SK-N-SH (cell line): ENCODE results near the gene TFEB. TPM values are rescaled to one million over a fixed set of nuclear protein-coding genes. Genes with fewer than 3 reads are reported as not detected.

Source experiments
- CTCF ChIA-PET: fragments of 300-600, 350-600 bp; formaldehyde crosslinking; extraction: SDS; loops from one replicate; lab custom pipeline; 2021; lab: Yijun Ruan, JAX
- POLR2A ChIA-PET: fragments of 350-600 bp; sonication (Branson Sonifier 250); formaldehyde crosslinking; extraction: SDS; loops from one replicate; lab custom pipeline; 2020; ENCODE audit warnings: antibody characterized with exemption, inconsistent platforms; lab: Yijun Ruan, JAX
- DNase-seq: peaks from one replicate; pipeline ENCODE4 v3.0.0; 2012
- H2AFZ ChIP-seq: fragments of 200-600 bp; sonication (generic); 2 replicates; pipeline ENCODE4 v1.8.1; 2016; ENCODE audit warnings: antibody characterized with exemption, mild to moderate bottlenecking, low read depth
- H3F3A ChIP-seq: fragments of 200-600 bp; sonication (generic); replicated peaks from 2 replicates; pipeline ENCODE3; 2016; ENCODE audit warnings: antibody characterized with exemption, mild to moderate bottlenecking; ENCODE audit not compliant: insufficient read depth
- H3K27ac ChIP-seq, 2 experiments: fragments of 200-500 bp in 1 of 2; fragments of 200-600 bp in 1 of 2; sonication (Bioruptor generic) in 1 of 2; sonication (generic), shearing (Covaris generic) in 1 of 2; 2 replicates each; pipeline versions ENCODE4 v1.5.1 to v1.6.1; 2014 to 2016; ENCODE audit warnings: low read depth in 2 of 2, inconsistent platforms in 1 of 2, low read length in 1 of 2, mild to moderate bottlenecking in 1 of 2, mixed read lengths in 1 of 2
- H3K27me3 ChIP-seq: fragments of 200-600 bp; sonication (generic), shearing (Covaris generic); 2 replicates; pipeline ENCODE4 v1.6.1; 2016; ENCODE audit warnings: mixed run types; ENCODE audit not compliant: insufficient read depth
- H3K36me3 ChIP-seq, 2 experiments: fragments of 200-500 bp in 1 of 2; fragments of 200-600 bp in 1 of 2; sonication (Bioruptor generic) in 1 of 2; sonication (generic) in 1 of 2; replicated peaks in 1 of 2; 2 replicates each; pipeline versions ENCODE3 to v1.5.1; 2014 to 2016; ENCODE audit warnings: low read length in 1 of 2, mild to moderate bottlenecking in 1 of 2; ENCODE audit not compliant: insufficient read depth in 2 of 2, control insufficient read depth in 1 of 2
- H3K4me1 ChIP-seq, 2 experiments: fragments of 200-500 bp in 1 of 2; fragments of 200-600 bp in 1 of 2; sonication (Bioruptor generic) in 1 of 2; sonication (generic), shearing (Covaris generic) in 1 of 2; 2 replicates each; pipeline versions ENCODE4 v1.5.1 to v1.6.1; 2014 to 2016; ENCODE audit warnings: low read depth in 1 of 2, low read length in 1 of 2, mixed run types in 1 of 2; ENCODE audit not compliant: insufficient read depth in 2 of 2, control insufficient read depth in 1 of 2
- H3K4me2 ChIP-seq: fragments of 200-600 bp; sonication (generic), shearing (Covaris generic); 2 replicates; pipeline ENCODE4 v1.6.1; 2017; ENCODE audit warnings: mixed run types
- H3K4me3 ChIP-seq, 2 experiments: fragments of 200-500 bp in 1 of 2; fragments of 200-600 bp in 1 of 2; sonication (Bioruptor generic) in 1 of 2; sonication (generic), shearing (Covaris generic) in 1 of 2; 2 replicates each; pipeline versions ENCODE4 v1.5.1 to v1.8.1; 2014 to 2016; ENCODE audit warnings: low read depth in 2 of 2, inconsistent platforms in 1 of 2, low read length in 1 of 2, mild to moderate bottlenecking in 1 of 2, mixed read lengths in 1 of 2, moderate library complexity in 1 of 2
- H3K79me2 ChIP-seq: fragments of 200-600 bp; sonication (generic); 2 replicates; pipeline ENCODE4 v1.8.1; 2017; ENCODE audit warnings: mild to moderate bottlenecking; ENCODE audit not compliant: insufficient read depth
- H3K9ac ChIP-seq: fragments of 200-600 bp; sonication (generic); 2 replicates; pipeline ENCODE4 v1.6.1; 2017; ENCODE audit warnings: mixed run types
- H3K9me2 ChIP-seq: fragments of 200-600 bp; sonication (generic); 2 replicates; pipeline ENCODE4 v1.6.1; 2017; ENCODE audit warnings: mixed run types
- H3K9me3 ChIP-seq: fragments of 200-600 bp; sonication (generic); 2 replicates; pipeline ENCODE4 v1.6.1; 2017; ENCODE audit warnings: mixed run types, mild to moderate bottlenecking, moderate library complexity
- H4K20me1 ChIP-seq: fragments of 200-600 bp; sonication (generic); 2 replicates; pipeline ENCODE4 v1.6.1; 2017; ENCODE audit warnings: mild to moderate bottlenecking, mixed run types; ENCODE audit not compliant: insufficient read depth
- FOSL2 ChIP-seq: IDR thresholded peaks from 2 replicates; pipeline ENCODE4 v1.4.0; 2012; ENCODE audit warnings: low read depth, mild to moderate bottlenecking, moderate library complexity, borderline replicate concordance
- GABPA ChIP-seq: IDR thresholded peaks from 2 replicates; pipeline ENCODE4 v1.4.0; 2012; ENCODE audit warnings: low read depth, mild to moderate bottlenecking
- IRF3 ChIP-seq: fragments of 150-350 bp; IDR thresholded peaks from 2 replicates; pipeline ENCODE4 v1.6.1; 2016; ENCODE audit warnings: mild to moderate bottlenecking, low read depth, low read length
- MAX ChIP-seq: IDR thresholded peaks from 2 replicates; pipeline ENCODE4 v1.4.0; 2012; ENCODE audit warnings: low read depth
- MEF2A ChIP-seq: IDR thresholded peaks from 2 replicates; pipeline ENCODE4 v1.4.0; 2012; ENCODE audit warnings: low read depth, borderline replicate concordance
- NFIC ChIP-seq: IDR thresholded peaks from 2 replicates; pipeline ENCODE4 v1.4.0; 2012; ENCODE audit warnings: borderline replicate concordance
- PBX3 ChIP-seq: IDR thresholded peaks from 2 replicates; pipeline ENCODE4; 2012
- RAD21 ChIP-seq: IDR thresholded peaks from 2 replicates; pipeline ENCODE4 v1.6.1; 2012; ENCODE audit warnings: mild to moderate bottlenecking, low read length
- ZBTB33 ChIP-seq: IDR thresholded peaks from 2 replicates; pipeline ENCODE4 v1.4.0; 2012; ENCODE audit warnings: low read depth, borderline replicate concordance
- WGBS: methylation state at CpG from one replicate; pipeline ENCODE4 v1.1.6; 2017; ENCODE audit warnings: low lambda C conversion rate; 5-methylcytosine and 5-hydroxymethylcytosine counted together
- polyA plus RNA-seq, 3 experiments: library from polyadenylated mRNA; depleted of rRNA; stranded (reverse); fragments of >200 nt; gene quantifications; 2 replicates each; pipeline ENCODE4 v1.2.3, GENCODE V29; 2012
- TF ChIP-seq, protein P1 (sequence below): IDR thresholded peaks from 2 replicates; pipeline ENCODE4 v1.6.1; 2012; ENCODE audit warnings: mild to moderate bottlenecking, low read depth, low read length, moderate library complexity
- TF ChIP-seq, protein P2 (sequence below): fragments of 200-600 bp; sonication (generic); IDR thresholded peaks from 2 replicates; pipeline ENCODE4 v1.6.1; 2017; ENCODE audit warnings: antibody characterized with exemption, mild to moderate bottlenecking, moderate library complexity

The TFEB gene
- polyA plus RNA-seq, 1 of the 3 experiments (the other 2 are of a cell fraction) = 6.2 TPM

- Histone ChIP-seq H3K79me2 (no peaks in the 10 kb centered on the region), H3K4me3 (no peak overlapping the region), H3K27me3 (no peaks in the 10 kb centered on the region), H3K27ac (no peak overlapping the region), H3K9ac (no peak overlapping the region), H4K20me1 (no peaks in the 10 kb centered on the region), H3F3A (peaks cover 3% of the 10 kb centered on the region), H3K9me3 (no peaks in the 10 kb centered on the region), H3K36me3 (no peaks in the 10 kb centered on the region), H3K9me2 (no peaks in the 10 kb centered on the region), H3K4me1 (peaks cover 14 to 21% of the 10 kb centered on the region in 2 experiments; a peak in 3 of 4 replicates), H2AFZ (no peak overlapping the region), H3K4me2 (no peak overlapping the region)
- POLR2A ChIA-PET = no interaction called here
- WGBS = 80% methylated on average over 9 of the region's 9 CpGs
- DNase-seq = no peak
- CTCF ChIA-PET = interaction anchor here (0.9 to 19.4 kb wide), 8 partner anchors 31 to 310 kb away, joined by 3 to 504 read pairs (median 3); no protein-coding TSS in a partner anchor
- TF ChIP-seq FOSL2 (no peak), GABPA (no peak), ZBTB33 (no peak), NFIC (no peak), MAX (no peak), MEF2A (no peak)
Measured at GRCh38 chr6:41679696-41680095, 55.7 kb downstream of the TFEB start.

DNA sequence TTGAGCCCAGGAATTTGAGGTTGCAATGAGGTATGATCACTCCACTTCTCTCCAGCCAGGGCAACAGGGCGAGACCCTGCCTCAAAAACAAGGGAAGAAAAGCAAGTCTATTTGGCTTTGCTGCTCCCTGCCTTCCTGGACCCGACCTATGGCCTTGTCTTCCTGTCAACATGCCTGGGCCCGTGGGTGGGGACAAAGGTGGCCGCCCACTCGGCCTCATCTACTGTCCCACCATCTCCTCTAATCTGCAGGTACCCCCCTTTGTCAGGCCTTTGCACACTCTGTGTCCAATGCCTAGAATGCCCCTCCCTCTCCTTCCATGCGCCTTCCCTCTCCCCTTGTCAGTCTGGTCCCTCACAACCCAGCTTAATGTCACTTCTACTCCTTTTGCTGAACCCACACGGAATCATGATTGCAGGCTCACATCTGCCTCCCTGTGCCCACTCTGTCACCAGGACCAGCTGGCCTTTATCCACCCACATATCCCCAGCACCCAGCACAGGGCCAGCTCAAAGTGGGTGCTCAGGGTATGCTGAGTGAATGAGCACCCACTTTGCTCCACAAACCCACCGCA, 56.8 kb downstream of the TFEB start:
- Histone ChIP-seq H3K27me3 (no peaks in the 10 kb centered on the region), H3K9me3 (no peaks in the 10 kb centered on the region), H2AFZ (no peak overlapping the region), H4K20me1 (no peaks in the 10 kb centered on the region), H3K9ac (no peak overlapping the region), H3K9me2 (no peaks in the 10 kb centered on the region), H3K4me1 (peaks cover 13 to 20% of the 10 kb centered on the region in 2 experiments; a peak in 3 of 4 replicates), H3K4me2 (no peak overlapping the region), H3K36me3 (no peaks in the 10 kb centered on the region), H3F3A (peaks cover 3% of the 10 kb centered on the region), H3K4me3 (no peak overlapping the region), H3K79me2 (no peaks in the 10 kb centered on the region), H3K27ac (no peak overlapping the region)
- 68% methylated on average over 8 of the region's 8 CpGs for WGBS
- no peak for TF ChIP-seq IRF3
- 0 out of 2 replicates have a peak, but pooled peaks have one; percentile 8 for TF ChIP-seq RAD21
- TF ChIP-seq, protein P1, sequence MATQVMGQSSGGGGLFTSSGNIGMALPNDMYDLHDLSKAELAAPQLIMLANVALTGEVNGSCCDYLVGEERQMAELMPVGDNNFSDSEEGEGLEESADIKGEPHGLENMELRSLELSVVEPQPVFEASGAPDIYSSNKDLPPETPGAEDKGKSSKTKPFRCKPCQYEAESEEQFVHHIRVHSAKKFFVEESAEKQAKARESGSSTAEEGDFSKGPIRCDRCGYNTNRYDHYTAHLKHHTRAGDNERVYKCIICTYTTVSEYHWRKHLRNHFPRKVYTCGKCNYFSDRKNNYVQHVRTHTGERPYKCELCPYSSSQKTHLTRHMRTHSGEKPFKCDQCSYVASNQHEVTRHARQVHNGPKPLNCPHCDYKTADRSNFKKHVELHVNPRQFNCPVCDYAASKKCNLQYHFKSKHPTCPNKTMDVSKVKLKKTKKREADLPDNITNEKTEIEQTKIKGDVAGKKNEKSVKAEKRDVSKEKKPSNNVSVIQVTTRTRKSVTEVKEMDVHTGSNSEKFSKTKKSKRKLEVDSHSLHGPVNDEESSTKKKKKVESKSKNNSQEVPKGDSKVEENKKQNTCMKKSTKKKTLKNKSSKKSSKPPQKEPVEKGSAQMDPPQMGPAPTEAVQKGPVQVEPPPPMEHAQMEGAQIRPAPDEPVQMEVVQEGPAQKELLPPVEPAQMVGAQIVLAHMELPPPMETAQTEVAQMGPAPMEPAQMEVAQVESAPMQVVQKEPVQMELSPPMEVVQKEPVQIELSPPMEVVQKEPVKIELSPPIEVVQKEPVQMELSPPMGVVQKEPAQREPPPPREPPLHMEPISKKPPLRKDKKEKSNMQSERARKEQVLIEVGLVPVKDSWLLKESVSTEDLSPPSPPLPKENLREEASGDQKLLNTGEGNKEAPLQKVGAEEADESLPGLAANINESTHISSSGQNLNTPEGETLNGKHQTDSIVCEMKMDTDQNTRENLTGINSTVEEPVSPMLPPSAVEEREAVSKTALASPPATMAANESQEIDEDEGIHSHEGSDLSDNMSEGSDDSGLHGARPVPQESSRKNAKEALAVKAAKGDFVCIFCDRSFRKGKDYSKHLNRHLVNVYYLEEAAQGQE = no peak
- TF ChIP-seq, protein P2, sequence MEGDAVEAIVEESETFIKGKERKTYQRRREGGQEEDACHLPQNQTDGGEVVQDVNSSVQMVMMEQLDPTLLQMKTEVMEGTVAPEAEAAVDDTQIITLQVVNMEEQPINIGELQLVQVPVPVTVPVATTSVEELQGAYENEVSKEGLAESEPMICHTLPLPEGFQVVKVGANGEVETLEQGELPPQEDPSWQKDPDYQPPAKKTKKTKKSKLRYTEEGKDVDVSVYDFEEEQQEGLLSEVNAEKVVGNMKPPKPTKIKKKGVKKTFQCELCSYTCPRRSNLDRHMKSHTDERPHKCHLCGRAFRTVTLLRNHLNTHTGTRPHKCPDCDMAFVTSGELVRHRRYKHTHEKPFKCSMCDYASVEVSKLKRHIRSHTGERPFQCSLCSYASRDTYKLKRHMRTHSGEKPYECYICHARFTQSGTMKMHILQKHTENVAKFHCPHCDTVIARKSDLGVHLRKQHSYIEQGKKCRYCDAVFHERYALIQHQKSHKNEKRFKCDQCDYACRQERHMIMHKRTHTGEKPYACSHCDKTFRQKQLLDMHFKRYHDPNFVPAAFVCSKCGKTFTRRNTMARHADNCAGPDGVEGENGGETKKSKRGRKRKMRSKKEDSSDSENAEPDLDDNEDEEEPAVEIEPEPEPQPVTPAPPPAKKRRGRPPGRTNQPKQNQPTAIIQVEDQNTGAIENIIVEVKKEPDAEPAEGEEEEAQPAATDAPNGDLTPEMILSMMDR = no peak
- TF ChIP-seq PBX3 = no peak
- ChIA-PET POLR2A (no interaction called here), CTCF (interaction anchor here (0.9 to 19.4 kb wide), 4 partner anchors 78 to 309 kb away, joined by 3 to 504 read pairs (median 144); no protein-coding TSS in a partner anchor)
- no peak for DNase-seq
